ACC112 (cell line): ENCODE results near the gene AGO3.

Experiments
- H2AFZ ChIP-seq: fragments of 200-600 bp; sonication (generic); one replicate; pipeline ENCODE4 v1.6.0; 2017; ENCODE audit warnings: antibody characterized with exemption, low read length; ENCODE audit not compliant: unreplicated experiment
- H3K27ac ChIP-seq: fragments of 200-600 bp; sonication (generic); 2 replicates; pipeline ENCODE4 v1.5.1; 2014; ENCODE audit warnings: low read depth, mild to moderate bottlenecking, antibody characterized with exemption, low read length, moderate library complexity
- H3K27me3 ChIP-seq: fragments of 200-600 bp; sonication (generic); 2 replicates; pipeline ENCODE4 v1.6.1; 2014; ENCODE audit warnings: mild to moderate bottlenecking, antibody characterized with exemption, low read length, moderate library complexity, mixed read lengths; ENCODE audit not compliant: insufficient read depth
- H3K36me3 ChIP-seq: fragments of 200-600 bp; sonication (generic); 2 replicates; pipeline ENCODE4 v1.6.1; 2016; ENCODE audit warnings: mild to moderate bottlenecking, antibody characterized with exemption, low read length, moderate library complexity, mixed read lengths; ENCODE audit not compliant: insufficient read depth
- H3K4me1 ChIP-seq: fragments of 200-600 bp; sonication (generic); one replicate; pipeline ENCODE4 v1.6.1; 2016; ENCODE audit warnings: low read length, mixed read lengths; ENCODE audit not compliant: insufficient read depth, unreplicated experiment, control insufficient read depth
- H3K4me3 ChIP-seq: fragments of 200-600 bp; sonication (generic); 2 replicates; pipeline ENCODE4 v1.5.1; 2014; ENCODE audit warnings: mild to moderate bottlenecking, low read depth, low read length
- H3K79me2 ChIP-seq: fragments of 200-600 bp; sonication (generic); one replicate; pipeline ENCODE4 v1.6.0; 2016; ENCODE audit warnings: low read length; ENCODE audit not compliant: control insufficient read depth, unreplicated experiment, insufficient read depth

The AGO3 gene

GRCh38 chr1:36081926-36082485 lies 151.1 kb downstream of the AGO3 start:
- H3K36me3 ChIP-seq: no peaks in the 10 kb centered on the region

DNA sequence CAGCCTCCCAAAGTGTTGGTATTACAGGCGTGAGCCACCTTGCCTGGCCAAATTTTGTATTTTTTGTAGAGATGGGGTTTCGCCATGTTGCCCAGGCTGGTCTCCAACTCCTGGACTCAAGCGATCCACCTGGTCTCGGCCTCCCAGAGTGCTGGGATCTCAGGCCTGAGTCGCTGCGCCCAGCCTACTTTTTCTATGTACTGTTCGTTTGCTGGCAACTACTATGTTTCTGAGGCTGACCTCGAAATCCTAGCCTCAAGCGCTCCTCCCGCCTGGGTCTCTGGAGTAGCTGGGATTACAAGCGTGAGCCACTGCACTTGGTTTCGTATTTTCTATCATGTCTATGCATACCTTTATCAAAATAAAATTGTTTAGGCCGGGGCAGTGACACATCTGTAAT lies 152.3 kb downstream of the AGO3 start:
- Histone ChIP-seq H3K79me2 (no peaks in the 10 kb centered on the region), H3K27me3 (no peaks in the 10 kb centered on the region), H3K27ac (no peak overlapping the region), H2AFZ (no peak overlapping the region), H3K4me3 (no peak overlapping the region; the same call in 1 of the 2 replicates), H3K36me3 (no peaks in the 10 kb centered on the region), H3K4me1 (peaks cover 5% of the 10 kb centered on the region)

More at GRCh38 chr1:36081926-36082485, 151.1 kb downstream of the AGO3 start:
- peaks cover 5% of the 10 kb centered on the region for H3K4me1 ChIP-seq
- H3K79me2 ChIP-seq: no peaks in the 10 kb centered on the region
- H2AFZ ChIP-seq: no peak overlapping the region
- H3K27ac ChIP-seq: no peak overlapping the region
- no peak overlapping the region for H3K4me3 ChIP-seq
- no peaks in the 10 kb centered on the region for H3K27me3 ChIP-seq

- Histone ChIP-seq H3K79me2 (peaks cover under 1% of the 10 kb centered on the region), H3K27me3 (no peaks in the 10 kb centered on the region), H3K4me1 (peaks cover 5% of the 10 kb centered on the region), H3K36me3 (no peaks in the 10 kb centered on the region), H3K4me3 (peak within 1 kb of the TSS; percentile 77), H3K27ac (no peak within 1 kb of the TSS), H2AFZ (peak within 1 kb of the TSS; percentile 70)
Measured at GRCh38 chr1:36083635-36084496, 153.0 kb downstream of the AGO3 start, which contains the start of gene TEKT2. TEKT2 (plus strand) TSS chr1:36084094; CDS start chr1:36084922, 828 bp downstream.

DNA sequence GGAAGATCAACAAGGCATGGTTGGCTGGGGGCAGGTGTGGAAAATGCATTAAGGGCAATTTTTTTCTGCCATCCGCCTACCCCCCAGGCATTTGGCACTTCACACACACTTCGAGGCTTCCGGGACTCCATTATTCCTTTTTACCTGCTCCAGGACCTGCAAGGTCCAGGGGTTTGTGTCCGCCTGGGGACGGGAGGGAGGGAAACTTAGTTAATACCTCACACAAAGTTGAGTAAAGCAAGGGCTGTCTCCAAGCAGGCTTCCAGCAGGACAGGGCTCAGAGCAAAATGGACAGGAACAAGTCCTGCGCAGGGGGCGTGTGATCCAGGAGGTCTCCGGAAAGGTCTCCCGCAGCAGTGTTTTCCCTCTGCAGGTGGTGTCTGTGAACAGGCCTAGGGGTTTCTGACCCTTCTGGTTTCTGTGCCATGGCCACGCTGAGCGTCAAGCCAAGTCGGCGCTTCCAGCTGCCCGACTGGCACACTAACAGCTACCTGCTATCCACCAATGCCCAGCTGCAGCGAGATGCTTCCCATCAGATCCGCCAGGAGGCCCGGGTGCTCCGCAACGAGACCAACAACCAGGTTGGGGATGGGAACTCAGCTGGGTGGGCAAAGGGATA lies 153.7 kb downstream of the AGO3 start:
- Histone ChIP-seq H2AFZ (peak overlapping the region; percentile 70), H3K27ac (no peak overlapping the region), H3K36me3 (no peaks in the 10 kb centered on the region), H3K4me1 (peaks cover 5% of the 10 kb centered on the region), H3K4me3 (peak overlapping the region; percentile 77), H3K79me2 (peaks cover 8% of the 10 kb centered on the region), H3K27me3 (no peaks in the 10 kb centered on the region)

GRCh38 chr1:36085126-36085525 lies 154.2 kb downstream of the AGO3 start:
- H3K27me3 ChIP-seq: no peaks in the 10 kb centered on the region
- peaks cover 13% of the 10 kb centered on the region for H3K79me2 ChIP-seq
- no peak overlapping the region for H2AFZ ChIP-seq
- H3K4me1 ChIP-seq: peaks cover 8% of the 10 kb centered on the region
- no peak overlapping the region for H3K4me3 ChIP-seq
- no peak overlapping the region for H3K27ac ChIP-seq
- H3K36me3 ChIP-seq: no peaks in the 10 kb centered on the region

DNA sequence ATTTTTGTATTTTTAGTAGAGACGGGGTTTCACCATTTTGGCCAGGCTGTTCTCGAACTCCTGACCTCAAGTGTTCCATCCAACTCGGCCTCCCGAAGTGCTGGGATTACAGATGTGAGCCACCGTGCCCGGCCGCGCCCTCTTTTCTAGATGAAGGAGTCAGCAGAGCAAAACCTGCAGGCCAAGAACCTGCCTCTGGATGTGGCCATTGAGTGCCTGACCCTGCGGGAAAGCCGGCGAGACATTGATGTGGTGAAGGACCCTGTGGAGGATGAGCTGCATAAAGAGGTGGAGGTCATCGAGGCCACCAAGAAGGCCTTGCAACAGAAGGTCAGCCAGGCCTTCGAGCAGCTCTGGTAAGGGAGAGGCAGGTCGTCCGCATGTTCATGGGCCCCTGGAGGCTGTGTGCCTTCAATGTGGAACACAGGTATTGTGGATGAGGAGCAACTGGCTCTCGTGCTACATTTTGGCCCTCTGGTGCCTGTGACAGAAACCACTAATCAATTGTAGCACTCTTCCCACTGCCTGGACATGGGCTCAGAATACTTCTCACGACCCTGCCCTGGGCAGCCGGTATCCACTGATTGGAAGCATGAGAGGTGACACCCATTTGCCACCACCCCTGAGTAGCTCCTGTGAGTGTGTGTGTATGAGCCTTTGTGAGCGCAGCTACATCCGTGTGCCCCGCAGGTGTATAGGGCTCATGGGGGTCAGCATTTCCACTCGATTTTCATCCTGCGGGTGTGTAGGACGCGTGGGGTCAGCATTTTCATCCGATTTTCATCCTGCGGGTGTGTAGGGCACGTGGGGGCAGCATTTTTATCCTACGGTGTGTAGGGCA lies 155.0 kb downstream of the AGO3 start:
- Histone ChIP-seq H3K4me1 (peaks cover 11% of the 10 kb centered on the region), H3K36me3 (peaks cover under 1% of the 10 kb centered on the region; the same call in 1 of the 2 replicates), H3K4me3 (no peak overlapping the region), H3K27me3 (no peaks in the 10 kb centered on the region), H3K27ac (no peak overlapping the region), H3K79me2 (peaks cover 20% of the 10 kb centered on the region), H2AFZ (no peak overlapping the region)

DNA sequence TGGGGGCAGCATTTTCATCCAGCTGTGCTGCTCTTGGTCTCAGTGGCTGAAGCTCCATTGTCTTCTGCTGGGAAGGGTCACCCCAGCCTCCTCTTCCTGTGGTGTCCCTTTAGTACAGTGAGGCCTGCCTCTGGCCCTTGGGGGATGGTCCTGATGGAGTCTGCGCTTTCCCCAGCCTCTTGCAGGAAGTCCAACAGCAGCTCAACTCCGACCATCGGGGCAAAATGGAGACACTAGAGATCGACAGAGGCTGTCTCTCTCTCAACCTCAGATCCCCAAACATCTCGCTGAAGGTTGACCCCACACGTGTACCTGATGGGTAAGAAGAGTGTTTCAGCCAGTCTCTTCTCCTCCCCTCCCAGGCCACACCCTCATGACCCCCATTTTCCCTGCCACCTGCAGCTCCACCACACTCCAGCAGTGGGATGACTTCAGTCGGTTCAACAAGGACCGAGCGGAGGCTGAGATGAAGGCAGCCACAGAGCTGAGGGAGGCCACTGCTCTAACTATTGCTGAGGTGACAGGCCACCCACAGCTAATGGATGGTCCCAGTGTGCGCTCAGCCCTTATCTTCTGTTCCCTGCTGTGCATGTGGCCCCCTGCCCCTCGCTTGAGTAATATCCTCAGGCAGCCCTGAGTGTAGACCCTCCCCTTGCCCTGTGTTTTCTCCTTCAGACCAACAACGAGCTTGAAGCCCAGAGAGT lies 155.8 kb downstream of the AGO3 start:
- peaks cover 6% of the 10 kb centered on the region; the same call in 1 of the 2 replicates for H3K36me3 ChIP-seq
- H3K4me3 ChIP-seq: no peak overlapping the region
- no peak overlapping the region for H3K27ac ChIP-seq
- H3K79me2 ChIP-seq: peaks cover 28% of the 10 kb centered on the region
- H3K27me3 ChIP-seq: no peaks in the 10 kb centered on the region
- H3K4me1 ChIP-seq: peaks cover 11% of the 10 kb centered on the region
- no peak overlapping the region for H2AFZ ChIP-seq

DNA sequence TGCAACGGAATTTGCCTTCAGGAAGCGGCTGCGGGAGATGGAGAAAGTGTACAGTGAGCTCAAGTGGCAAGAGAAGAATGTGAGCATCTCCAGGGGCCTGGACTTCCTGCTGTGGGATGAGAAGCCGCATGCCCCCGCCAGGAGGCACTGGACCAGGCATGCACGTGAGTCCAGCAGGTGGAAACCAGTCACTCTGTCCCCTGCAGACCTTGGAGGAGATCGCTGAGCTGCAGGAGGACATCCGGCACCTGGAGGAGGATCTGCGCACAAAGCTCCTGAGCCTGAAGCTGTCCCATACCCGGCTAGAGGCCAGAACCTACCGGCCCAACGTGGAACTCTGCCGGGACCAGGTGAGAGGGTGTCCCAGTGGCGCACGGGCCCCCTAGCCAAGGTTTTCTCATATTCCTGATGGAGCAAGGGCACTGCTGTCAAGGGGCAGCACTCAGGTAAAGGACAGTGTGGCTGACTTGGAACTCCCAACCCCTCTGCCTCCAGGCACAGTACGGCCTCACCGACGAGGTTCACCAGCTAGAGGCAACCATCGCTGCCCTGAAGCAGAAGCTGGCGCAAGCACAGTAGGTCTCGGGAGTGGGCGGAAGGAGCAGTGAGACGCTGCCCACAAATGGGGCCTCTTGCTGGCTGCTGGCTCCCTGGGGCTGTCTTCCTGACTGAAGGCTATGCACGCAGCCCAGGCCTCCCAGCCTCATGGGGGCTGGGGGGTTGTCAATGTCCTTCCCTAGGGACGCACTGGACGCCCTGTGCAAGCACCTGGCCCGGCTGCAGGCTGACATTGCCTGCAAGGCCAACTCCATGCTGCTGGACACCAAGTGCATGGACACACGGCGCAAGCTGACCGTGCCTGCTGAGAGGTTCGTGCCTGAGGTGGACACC lies 156.6 kb downstream of the AGO3 start:
- no peak overlapping the region for H3K27ac ChIP-seq
- H2AFZ ChIP-seq: no peak overlapping the region
- H3K4me1 ChIP-seq: peaks cover 11% of the 10 kb centered on the region
- peaks cover 10% of the 10 kb centered on the region; the same call in 1 of the 2 replicates for H3K36me3 ChIP-seq
- H3K27me3 ChIP-seq: no peaks in the 10 kb centered on the region
- H3K4me3 ChIP-seq: no peak overlapping the region
- peaks cover 36% of the 10 kb centered on the region for H3K79me2 ChIP-seq

GRCh38 chr1:36088265-36088576 lies 157.3 kb downstream of the AGO3 start:
- H3K4me1 ChIP-seq: peaks cover 11% of the 10 kb centered on the region
- H2AFZ ChIP-seq: peak overlapping the region; percentile 98
- no peaks in the 10 kb centered on the region for H3K27me3 ChIP-seq
- H3K4me3 ChIP-seq: peak overlapping the region; percentile 99
- H3K79me2 ChIP-seq: peaks cover 43% of the 10 kb centered on the region
- H3K27ac ChIP-seq: peak overlapping the region; percentile 80; the same call in 1 of the 2 replicates
- H3K36me3 ChIP-seq: peaks cover 16% of the 10 kb centered on the region; the same call in 1 of the 2 replicates
